ENCODE data around the gene ZNF616.
"Not testable (repeated sequence)": the region's sequence is repeated elsewhere in the genome, so short reads cannot be mapped to it uniquely, and the experiment has no call there.

The ZNF616 gene

GRCh38 chr19:52110780-52111179, 29.0 kb downstream of the ZNF616 start:
- DNase-seq (ENCODE audit: low read depth): no peak

- no peak for DNase-seq (ENCODE audit: low read depth)
Observed at GRCh38 chr19:52102782-52103181, 37.0 kb downstream of the ZNF616 start.

- no peak for DNase-seq (ENCODE audit: low read depth)
Observed at GRCh38 chr19:52101866-52102562, 37.7 kb downstream of the ZNF616 start.

- DNase-seq (ENCODE audit: low read depth): peak; percentile 13
Observed at GRCh38 chr19:52099497-52100138, 40.1 kb downstream of the ZNF616 start.

GRCh38 chr19:52096416-52096815, 43.3 kb downstream of the ZNF616 start:
- not testable (repeated sequence) for DNase-seq (ENCODE audit: low read depth)

- peak; percentile 70 for DNase-seq (ENCODE audit: low read depth)
Observed at GRCh38 chr19:52095172-52096014, 44.3 kb downstream of the ZNF616 start, which contains the start of gene ZNF841. Gene ZNF841, minus strand, starts transcription at chr19:52095765. Its CDS starts 10,964 bp downstream, at chr19:52084801.

GRCh38 chr19:52094526-52095130, 45.1 kb downstream of the ZNF616 start:
- no peak for DNase-seq (ENCODE audit: low read depth)

GRCh38 chr19:52086481-52086880, 53.3 kb downstream of the ZNF616 start:
- DNase-seq (ENCODE audit: low read depth): no peak

GRCh38 chr19:52070496-52070895, 69.2 kb downstream of the ZNF616 start:
- DNase-seq (ENCODE audit: low read depth): no peak

GRCh38 chr19:52069653-52070052, 70.1 kb downstream of the ZNF616 start:
- DNase-seq (ENCODE audit: low read depth): no peak

- no peak for DNase-seq (ENCODE audit: low read depth)
Observed at GRCh38 chr19:52066258-52066863, 73.4 kb downstream of the ZNF616 start.

GRCh38 chr19:52065399-52065798, 74.3 kb downstream of the ZNF616 start:
- DNase-seq (ENCODE audit: low read depth): no peak

All from HS-5 (cell line).